Renal pelvis (tissue), 4 donors: Measurements from ENCODE around the gene NEK10. TPM values are rescaled to one million over a fixed set of nuclear protein-coding genes. Genes with fewer than 3 reads are reported as not detected.
"Not testable (repeated sequence)": the region's sequence is repeated elsewhere in the genome, so short reads cannot be mapped to it uniquely, and the experiment has no call there.

Experiments used
- DNase-seq: peaks from one replicate; pipeline ENCODE4 v3.0.0-alpha.2; 2013
- polyA plus RNA-seq, 3 donors: library from polyadenylated mRNA; unstranded; fragments of 120-200 nt; gene quantifications; one replicate each; pipeline ENCODE4 v1.2.1, GENCODE V29; 2013; ENCODE audit not compliant: insufficient read length in 3 of 3

Gene NEK10
- polyA plus RNA-seq, 3 donors, result 1.7 to 2.8 (median 2.2) TPM

- no peak for DNase-seq
Measured at GRCh38 chr3:27354588-27355203, 14.5 kb downstream of the NEK10 start.

GRCh38 chr3:27354161-27354560, 15.0 kb downstream of the NEK10 start:
- no peak for DNase-seq

- DNase-seq, result no peak
Measured at GRCh38 chr3:27353221-27353620, 16.0 kb downstream of the NEK10 start.

GRCh38 chr3:27352047-27352446, 17.1 kb downstream of the NEK10 start:
- DNase-seq, result no peak

GRCh38 chr3:27349832-27350231, 19.4 kb downstream of the NEK10 start:
- no peak for DNase-seq

GRCh38 chr3:27345959-27346865, 23.0 kb downstream of the NEK10 start:
- DNase-seq, result no peak

- DNase-seq, result no peak
Measured at GRCh38 chr3:27345493-27345892, 23.7 kb downstream of the NEK10 start.

GRCh38 chr3:27345045-27345444, 24.1 kb downstream of the NEK10 start:
- DNase-seq, result no peak

GRCh38 chr3:27344192-27344591, 25.0 kb downstream of the NEK10 start:
- DNase-seq, result no peak

GRCh38 chr3:27342267-27342666, 26.9 kb downstream of the NEK10 start:
- no peak for DNase-seq

GRCh38 chr3:27340534-27340933, 28.6 kb downstream of the NEK10 start:
- DNase-seq, result no peak

GRCh38 chr3:27335571-27335970, 33.6 kb downstream of the NEK10 start:
- DNase-seq, result no peak

- no peak for DNase-seq
Measured at GRCh38 chr3:27333843-27334242, 35.3 kb downstream of the NEK10 start.

GRCh38 chr3:27328982-27329762, 40.0 kb downstream of the NEK10 start:
- DNase-seq, result not testable (repeated sequence)

GRCh38 chr3:27326629-27327545, 42.3 kb downstream of the NEK10 start:
- DNase-seq, result no peak

GRCh38 chr3:27326202-27326601, 43.0 kb downstream of the NEK10 start:
- no peak for DNase-seq

- no peak for DNase-seq
Measured at GRCh38 chr3:27325419-27325818, 43.8 kb downstream of the NEK10 start.

- no peak for DNase-seq
Measured at GRCh38 chr3:27324686-27325085, 44.5 kb downstream of the NEK10 start.

- DNase-seq, result no peak
Measured at GRCh38 chr3:27323087-27323570, 46.1 kb downstream of the NEK10 start.

GRCh38 chr3:27322634-27323033, 46.5 kb downstream of the NEK10 start:
- no peak for DNase-seq

- DNase-seq, result no peak
Measured at GRCh38 chr3:27319847-27320526, 49.2 kb downstream of the NEK10 start.
